Neural progenitor cell (in vitro differentiated cells): ENCODE results near the gene ADAMTS12. TPM values are rescaled to one million over a fixed set of nuclear protein-coding genes. Genes with fewer than 3 reads are reported as not detected.

Experiments
- DNase-seq: peaks from one replicate; pipeline ENCODE4 v3.0.0-alpha.2; 2016; ENCODE audit warnings: low spot score
- H2AFZ ChIP-seq: fragments of 200-600 bp; sonication (generic); replicated peaks from 2 replicates; pipeline ENCODE4 v1.6.1; 2016; ENCODE audit warnings: antibody characterized with exemption
- H3F3A ChIP-seq: fragments of 200-600 bp; sonication (generic); 2 replicates; pipeline ENCODE4 v1.6.1; 2016; ENCODE audit warnings: antibody characterized with exemption, low read depth
- H3K27ac ChIP-seq: fragments of 200-600 bp; sonication (generic); 2 replicates; pipeline ENCODE4 v1.5.1; 2016; ENCODE audit warnings: mild to moderate bottlenecking
- H3K27me3 ChIP-seq: fragments of 200-600 bp; sonication (generic); 2 replicates; pipeline ENCODE4 v1.6.1; 2016; ENCODE audit warnings: mild to moderate bottlenecking, moderate library complexity
- H3K36me3 ChIP-seq: fragments of 200-600 bp; sonication (generic); 2 replicates; pipeline ENCODE4 v1.5.1; 2016
- H3K4me1 ChIP-seq: fragments of 200-600 bp; sonication (generic); 2 replicates; pipeline ENCODE4 v1.6.1; 2016; ENCODE audit warnings: mixed run types
- H3K4me2 ChIP-seq: fragments of 200-600 bp; sonication (generic); 2 replicates; pipeline ENCODE4 v1.6.1; 2016
- H3K4me3 ChIP-seq: fragments of 200-600 bp; sonication (generic); 2 replicates; pipeline ENCODE4 v1.5.1; 2016
- H3K79me2 ChIP-seq: fragments of 200-600 bp; sonication (generic); 2 replicates; pipeline ENCODE4 v1.6.1; 2016; ENCODE audit warnings: low read depth
- H3K9ac ChIP-seq: fragments of 200-600 bp; sonication (generic); 2 replicates; pipeline ENCODE4 v1.6.1; 2016
- H3K9me3 ChIP-seq: fragments of 200-600 bp; sonication (generic); 2 replicates; pipeline ENCODE4 v1.5.1; 2016; ENCODE audit warnings: low read depth
- H4K20me1 ChIP-seq: fragments of 200-600 bp; sonication (generic); 2 replicates; pipeline ENCODE4 v1.6.1; 2016; ENCODE audit warnings: low read depth
- H3K27ac Mint-ChIP-seq: 3 replicates; pipeline ENCODE4 v1.8.0; 2021; ENCODE audit warnings: mixed read lengths
- H3K27me3 Mint-ChIP-seq: 2 replicates; pipeline ENCODE4 v1.8.0; 2022; ENCODE audit warnings: low read depth, mild to moderate bottlenecking, inconsistent platforms, moderate library complexity, mixed read lengths; ENCODE audit not compliant: insufficient read depth
- H3K36me3 Mint-ChIP-seq: 3 replicates; pipeline ENCODE4 v1.8.0; 2021; ENCODE audit warnings: mixed read lengths
- H3K4me1 Mint-ChIP-seq: 3 replicates; pipeline ENCODE4 v1.8.0; 2021; ENCODE audit warnings: mixed read lengths
- H3K4me3 Mint-ChIP-seq: 3 replicates; pipeline ENCODE4 v1.8.0; 2021; ENCODE audit warnings: mild to moderate bottlenecking, moderate library complexity, mixed read lengths
- H3K9me3 Mint-ChIP-seq: 3 replicates; pipeline ENCODE4 v1.8.0; 2020; ENCODE audit warnings: mixed read lengths
- CTCF ChIP-seq: fragments of 200-600 bp; sonication (generic); IDR thresholded peaks from 2 replicates; pipeline ENCODE4 v1.5.1; 2017; ENCODE audit warnings: antibody characterized with exemption, mild to moderate bottlenecking
- EZH2 ChIP-seq: fragments of 200-600 bp; sonication (generic); IDR thresholded peaks from 2 replicates; pipeline ENCODE4 v1.6.1; 2017; ENCODE audit warnings: antibody characterized with exemption, mild to moderate bottlenecking, moderate library complexity
- EZH2phosphoT487 ChIP-seq: fragments of 200-600 bp; sonication (generic); IDR thresholded peaks from 2 replicates; pipeline ENCODE4 v1.6.1; 2017; ENCODE audit warnings: antibody characterized with exemption
- total RNA-seq: library from RNA; depleted of rRNA; stranded (reverse); fragments of >200 nt; gene quantifications from 2 replicates; pipeline ENCODE4 v1.2.3, GENCODE V29; 2015; ENCODE audit warnings: low replicate concordance

The ADAMTS12 gene
- total RNA-seq, 1 donor from 2014 or later = 15.6 TPM

- Histone ChIP-seq H3K9me3 (no peaks in the 10 kb centered on the region), H3K4me3 (no peak overlapping the region), H3K27ac (no peak overlapping the region), H3K36me3 (no peaks in the 10 kb centered on the region), H3K79me2 (no peaks in the 10 kb centered on the region), H3K4me1 (no peaks in the 10 kb centered on the region), H4K20me1 (no peaks in the 10 kb centered on the region), H3K27me3 (no peaks in the 10 kb centered on the region), H2AFZ (no peak overlapping the region), H3K4me2 (no peak overlapping the region), H3F3A (no peaks in the 10 kb centered on the region), H3K9ac (no peak overlapping the region)
- Mint-ChIP-seq H3K9me3 (peaks cover 6% of the 10 kb centered on the region), H3K4me1 (peaks cover 2% of the 10 kb centered on the region), H3K27me3 (peaks cover 3% of the 10 kb centered on the region), H3K4me3 (no peak overlapping the region), H3K27ac (no peak overlapping the region), H3K36me3 (peaks cover 14% of the 10 kb centered on the region)
- no peak for TF ChIP-seq EZH2phosphoT487
- TF ChIP-seq CTCF = no peak
- TF ChIP-seq EZH2 = no peak
- no peak for DNase-seq
Observed at GRCh38 chr5:33538201-33538600, 353.6 kb downstream of the ADAMTS12 start.

DNA sequence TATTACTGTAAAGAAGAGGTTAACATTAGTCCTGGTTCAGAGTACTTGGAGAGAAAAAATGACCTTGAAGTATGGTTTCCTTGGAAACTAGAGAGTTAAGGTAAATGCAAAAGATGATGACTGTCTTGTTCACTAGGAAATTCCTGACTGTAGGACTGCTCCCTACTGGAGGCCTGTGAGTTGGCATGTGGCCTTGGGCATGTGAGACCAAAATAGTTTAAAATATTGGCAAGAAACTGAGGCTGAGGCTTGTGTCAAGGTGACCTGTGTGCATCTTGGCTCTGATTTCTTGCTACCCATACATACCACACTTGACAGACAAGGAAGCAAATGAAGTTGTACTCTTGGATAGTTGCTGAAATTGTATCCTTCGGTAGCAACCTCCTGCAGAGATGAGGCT lies 354.6 kb downstream of the ADAMTS12 start:
- no peak overlapping the region for H3K27ac Mint-ChIP-seq
- TF ChIP-seq CTCF (no peak), EZH2 (no peak), EZH2phosphoT487 (no peak)
- peaks cover 2% of the 10 kb centered on the region for H3K4me1 Mint-ChIP-seq

DNA sequence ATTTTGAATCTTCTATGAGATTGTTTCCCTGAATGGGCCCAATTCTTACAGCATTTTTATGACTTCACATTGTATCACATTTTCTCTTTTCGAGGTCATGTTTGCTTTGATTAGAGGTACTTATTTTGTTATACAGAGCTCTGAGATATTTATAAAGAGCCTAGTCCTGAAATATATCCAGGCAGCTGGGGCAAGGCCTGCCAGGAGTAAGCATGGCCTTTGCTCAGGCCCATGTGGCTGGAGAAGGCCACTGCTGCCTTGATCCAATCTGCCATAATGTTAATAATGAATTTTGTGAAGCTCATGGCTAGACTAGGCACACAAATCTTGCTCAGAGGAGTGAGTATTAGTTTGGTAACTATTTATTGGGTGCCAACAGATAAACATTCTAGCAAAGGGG lies 355.0 kb downstream of the ADAMTS12 start:
- H3K27ac ChIP-seq = no peak overlapping the region
- no peaks in the 10 kb centered on the region for H3K9me3 ChIP-seq
- H3K27me3 ChIP-seq = no peaks in the 10 kb centered on the region
- H3K36me3 ChIP-seq = no peaks in the 10 kb centered on the region
- no peak overlapping the region for H3K4me3 ChIP-seq
- no peak for DNase-seq
- H3K27ac Mint-ChIP-seq = no peak overlapping the region
- no peak overlapping the region for H3K9ac ChIP-seq
- no peak overlapping the region for H3K4me2 ChIP-seq
- H3K36me3 Mint-ChIP-seq = peaks cover 10% of the 10 kb centered on the region
- H3K4me1 Mint-ChIP-seq = peaks cover 2% of the 10 kb centered on the region
- TF ChIP-seq EZH2phosphoT487 (no peak), EZH2 (no peak), CTCF (no peak)
- no peaks in the 10 kb centered on the region for H3F3A ChIP-seq
- H3K4me3 Mint-ChIP-seq = no peak overlapping the region
- H3K79me2 ChIP-seq = no peaks in the 10 kb centered on the region
- peaks cover 3% of the 10 kb centered on the region for H3K27me3 Mint-ChIP-seq
- no peaks in the 10 kb centered on the region for H4K20me1 ChIP-seq
- peaks cover 2% of the 10 kb centered on the region for H3K9me3 Mint-ChIP-seq
- no peak overlapping the region for H2AFZ ChIP-seq
- no peaks in the 10 kb centered on the region for H3K4me1 ChIP-seq

More for the DNA sequence above, 354.6 kb downstream of the ADAMTS12 start:
- Histone ChIP-seq H3K4me3 (no peak overlapping the region), H2AFZ (no peak overlapping the region), H3K4me1 (no peaks in the 10 kb centered on the region), H3K9me3 (no peaks in the 10 kb centered on the region), H3K9ac (no peak overlapping the region), H3K4me2 (no peak overlapping the region), H3F3A (no peaks in the 10 kb centered on the region), H3K79me2 (no peaks in the 10 kb centered on the region), H4K20me1 (no peaks in the 10 kb centered on the region), H3K36me3 (no peaks in the 10 kb centered on the region), H3K27me3 (no peaks in the 10 kb centered on the region), H3K27ac (no peak overlapping the region)
- H3K4me3 Mint-ChIP-seq = no peak overlapping the region
- peaks cover 10% of the 10 kb centered on the region for H3K36me3 Mint-ChIP-seq
- peaks cover 2% of the 10 kb centered on the region for H3K9me3 Mint-ChIP-seq
- DNase-seq = no peak
- H3K27me3 Mint-ChIP-seq = peaks cover 3% of the 10 kb centered on the region

DNA sequence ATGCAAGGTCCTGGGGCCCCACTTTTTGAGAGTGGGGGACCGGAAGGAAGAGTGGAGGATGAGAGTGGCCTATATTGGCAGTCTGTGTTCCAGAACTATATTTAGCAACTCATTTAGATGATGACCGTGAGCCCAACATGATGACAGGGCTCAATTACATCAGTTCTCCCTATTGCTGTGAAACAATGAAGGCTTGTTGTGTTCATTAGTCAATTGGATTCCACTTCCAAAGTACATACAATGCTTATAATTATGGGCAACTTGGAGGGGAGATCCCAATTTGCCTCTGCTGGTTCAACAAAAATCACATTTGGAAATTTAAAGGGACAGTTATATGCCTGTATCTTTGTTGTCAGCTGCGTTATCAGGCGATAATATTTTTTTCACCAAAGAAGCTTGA lies 360.0 kb downstream of the ADAMTS12 start:
- H3K79me2 ChIP-seq = no peaks in the 10 kb centered on the region
- H3K9me3 ChIP-seq = no peaks in the 10 kb centered on the region
- H3K4me2 ChIP-seq = no peak overlapping the region
- H3K9ac ChIP-seq = no peak overlapping the region
- Mint-ChIP-seq H3K4me1 (no peaks in the 10 kb centered on the region), H3K9me3 (no peaks in the 10 kb centered on the region), H3K27me3 (peaks cover 3% of the 10 kb centered on the region), H3K36me3 (peaks cover 4% of the 10 kb centered on the region), H3K27ac (no peak overlapping the region), H3K4me3 (no peak overlapping the region)
- no peak overlapping the region for H2AFZ ChIP-seq
- H4K20me1 ChIP-seq = no peaks in the 10 kb centered on the region
- DNase-seq = no peak
- H3F3A ChIP-seq = no peaks in the 10 kb centered on the region
- H3K27me3 ChIP-seq = no peaks in the 10 kb centered on the region
- TF ChIP-seq EZH2phosphoT487 (no peak), CTCF (no peak), EZH2 (no peak)
- no peak overlapping the region for H3K27ac ChIP-seq
- H3K4me1 ChIP-seq = peaks cover 2% of the 10 kb centered on the region
- no peak overlapping the region for H3K4me3 ChIP-seq
- no peaks in the 10 kb centered on the region for H3K36me3 ChIP-seq
